Activated T-helper 1 cell treated with Interleukin-2 at 50 U/mL for 16 hours (primary cell): ENCODE results near the gene SOD3.

ENCODE experiments used
- DNase-seq: peaks from one replicate; pipeline ENCODE4 v3.0.0-alpha.2; 2020; ENCODE audit warnings: low read depth

Gene SOD3

GRCh38 chr4:24801136-24801855 is 5.9 kb downstream of the SOD3 start:
- no peak for DNase-seq

GRCh38 chr4:24802648-24803047 is 7.3 kb downstream of the SOD3 start:
- DNase-seq: no peak

DNA sequence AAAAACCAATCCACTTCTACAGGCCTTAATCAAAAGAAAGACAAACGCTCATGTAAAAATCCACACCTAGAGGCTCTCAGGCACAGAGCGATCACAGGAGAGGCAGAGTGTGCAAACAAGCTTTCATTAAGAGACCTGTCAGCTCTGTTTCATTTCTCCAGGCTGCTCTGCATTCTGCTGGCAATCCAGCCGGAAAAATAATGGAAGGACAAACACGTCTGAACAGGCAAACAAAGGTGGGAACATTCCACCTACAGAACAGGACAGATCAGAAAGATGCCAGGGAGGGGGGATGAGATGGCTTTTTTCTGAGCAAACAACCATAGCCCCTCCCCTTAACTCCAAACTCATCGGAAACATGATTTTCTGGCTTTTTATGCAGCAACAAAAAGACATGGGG is 9.7 kb downstream of the SOD3 start:
- no peak for DNase-seq

- DNase-seq: no peak
Measured at GRCh38 chr4:24805566-24805965, 10.2 kb downstream of the SOD3 start.

- no peak for DNase-seq
Measured at GRCh38 chr4:24806206-24806990, 11.0 kb downstream of the SOD3 start.

- no peak for DNase-seq
Measured at GRCh38 chr4:24807611-24808010, 12.2 kb downstream of the SOD3 start.

- DNase-seq: no peak
Measured at GRCh38 chr4:24808261-24808660, 12.9 kb downstream of the SOD3 start.

- no peak for DNase-seq
Measured at GRCh38 chr4:24808955-24809354, 13.6 kb downstream of the SOD3 start.

DNA sequence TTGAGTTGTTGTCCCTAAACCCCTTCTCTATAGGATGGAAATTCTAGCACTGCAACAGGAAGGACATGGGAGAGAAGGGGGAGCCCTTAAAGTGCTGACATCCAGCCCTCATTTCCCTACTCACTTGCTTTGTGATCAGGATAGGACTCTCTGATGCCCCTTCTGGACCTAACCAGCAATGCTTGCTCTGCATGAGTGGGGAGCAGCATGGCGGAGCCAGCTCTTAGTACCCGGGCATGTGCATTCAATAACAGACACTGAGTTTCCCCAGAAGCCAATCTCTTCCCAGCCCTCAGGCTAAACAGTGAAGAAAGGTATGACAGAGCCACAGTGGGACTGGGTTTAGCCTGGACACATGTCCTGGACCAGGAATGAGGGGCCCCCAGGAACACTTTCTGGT is 14.0 kb downstream of the SOD3 start:
- DNase-seq: no peak

DNA sequence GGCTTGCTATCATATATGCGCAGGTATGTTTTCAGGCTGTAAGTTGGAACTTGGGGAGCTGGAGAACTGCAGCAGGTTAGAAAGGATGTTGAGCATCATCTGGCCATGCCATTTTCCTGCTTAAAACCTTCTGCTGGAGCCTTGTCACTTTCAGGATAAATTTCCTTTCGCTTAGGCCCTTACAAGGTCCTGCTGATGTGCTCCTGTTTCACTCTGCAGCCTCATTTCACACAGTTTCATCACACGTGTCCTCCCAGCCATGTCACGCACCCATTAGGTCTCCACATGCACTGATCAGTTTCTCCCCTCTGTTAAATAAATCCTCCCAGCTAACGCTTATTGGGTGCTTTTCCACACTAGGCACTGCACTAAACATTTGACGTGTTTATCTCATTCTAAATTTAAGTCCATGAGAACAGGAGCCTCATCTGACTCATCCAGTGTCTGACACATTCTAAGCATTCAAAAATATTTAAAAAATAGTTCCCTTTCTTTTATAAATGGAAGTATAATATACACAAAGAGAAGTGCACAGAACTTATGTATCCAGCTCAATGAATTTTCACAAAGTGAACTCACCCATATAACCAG is 14.5 kb downstream of the SOD3 start:
- DNase-seq: no peak

- DNase-seq: no peak
Measured at GRCh38 chr4:24810871-24811631, 15.7 kb downstream of the SOD3 start.

- no peak for DNase-seq
Measured at GRCh38 chr4:24813732-24814131, 18.4 kb downstream of the SOD3 start.

DNA sequence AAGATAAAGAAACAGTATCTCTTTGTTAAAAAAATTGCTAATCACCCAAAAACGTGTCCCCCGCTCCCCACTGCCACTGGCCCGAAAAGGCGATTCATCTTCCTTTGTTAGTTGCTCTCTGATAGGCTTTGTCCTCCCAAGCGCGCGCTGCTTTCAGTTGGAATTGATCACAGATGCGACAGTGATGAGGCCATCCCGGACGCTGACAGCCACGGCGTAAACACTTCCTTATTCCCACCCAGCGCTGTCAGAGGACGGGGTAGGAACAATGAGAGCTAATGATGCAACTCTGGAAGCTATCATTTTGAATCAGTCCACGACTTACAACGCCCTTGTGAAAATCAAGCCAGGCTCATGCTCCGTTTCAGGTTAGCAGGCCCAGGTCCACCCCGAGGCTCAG is 21.4 kb downstream of the SOD3 start:
- no peak for DNase-seq

- DNase-seq: no peak
Measured at GRCh38 chr4:24820541-24820940, 25.2 kb downstream of the SOD3 start.

- DNase-seq: no peak
Measured at GRCh38 chr4:24824720-24825119, 29.3 kb downstream of the SOD3 start.

GRCh38 chr4:24831637-24832036 is 36.3 kb downstream of the SOD3 start:
- no peak for DNase-seq

- DNase-seq: no peak
Measured at GRCh38 chr4:24835696-24836095, 40.3 kb downstream of the SOD3 start.

DNA sequence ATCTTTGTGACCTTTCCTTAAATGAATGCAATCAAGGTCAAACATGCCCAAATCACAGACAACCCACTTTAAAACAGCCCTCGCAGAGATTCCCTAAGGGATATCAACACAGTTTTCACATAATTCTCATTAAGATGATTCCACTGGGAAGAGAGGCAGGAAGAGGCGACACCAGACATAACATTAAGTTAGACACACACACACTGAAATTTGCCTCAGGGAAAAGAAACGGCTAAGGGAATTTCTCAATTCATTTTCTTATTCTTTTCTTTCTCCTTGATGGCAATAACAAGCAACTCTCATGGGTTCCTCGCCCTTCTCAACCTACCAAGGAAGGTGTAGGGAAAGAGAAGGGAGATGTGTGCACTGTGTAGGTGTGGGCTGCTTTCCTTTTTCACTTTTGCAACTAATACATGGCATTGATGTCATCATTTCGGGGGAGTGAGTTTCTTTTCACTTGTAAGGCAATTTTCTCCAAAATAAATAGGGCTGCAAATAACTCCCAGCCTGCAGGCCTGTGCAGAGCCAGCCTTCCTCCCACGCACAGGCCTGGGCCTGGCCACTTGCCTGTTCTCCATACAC is 41.4 kb downstream of the SOD3 start:
- no peak for DNase-seq

- no peak for DNase-seq
Measured at GRCh38 chr4:24837336-24837735, 42.0 kb downstream of the SOD3 start.

DNA sequence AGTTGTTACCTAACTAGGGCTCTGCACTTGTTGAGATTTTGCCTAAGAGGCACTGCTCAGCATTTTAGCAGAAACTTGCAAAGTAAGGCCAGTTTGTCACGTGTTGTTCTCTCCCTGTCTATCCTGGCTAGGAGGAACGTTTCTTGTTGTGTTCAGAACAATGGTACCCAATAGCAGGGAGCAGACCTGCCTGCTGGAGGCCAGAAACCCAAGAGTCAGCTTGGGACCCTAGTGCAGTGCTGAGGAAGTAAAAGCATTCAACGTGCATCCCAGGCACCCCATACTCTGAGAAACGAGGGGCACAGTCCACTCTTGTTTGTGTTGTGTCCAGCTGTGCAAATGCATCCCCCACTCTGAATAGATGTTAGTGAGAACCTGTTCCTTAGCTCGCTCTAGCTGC is 42.4 kb downstream of the SOD3 start:
- no peak for DNase-seq

GRCh38 chr4:24840362-24840761 is 45.0 kb downstream of the SOD3 start:
- no peak for DNase-seq
